ENCODE measurements around the gene SIL1.

Gene SIL1

DNA sequence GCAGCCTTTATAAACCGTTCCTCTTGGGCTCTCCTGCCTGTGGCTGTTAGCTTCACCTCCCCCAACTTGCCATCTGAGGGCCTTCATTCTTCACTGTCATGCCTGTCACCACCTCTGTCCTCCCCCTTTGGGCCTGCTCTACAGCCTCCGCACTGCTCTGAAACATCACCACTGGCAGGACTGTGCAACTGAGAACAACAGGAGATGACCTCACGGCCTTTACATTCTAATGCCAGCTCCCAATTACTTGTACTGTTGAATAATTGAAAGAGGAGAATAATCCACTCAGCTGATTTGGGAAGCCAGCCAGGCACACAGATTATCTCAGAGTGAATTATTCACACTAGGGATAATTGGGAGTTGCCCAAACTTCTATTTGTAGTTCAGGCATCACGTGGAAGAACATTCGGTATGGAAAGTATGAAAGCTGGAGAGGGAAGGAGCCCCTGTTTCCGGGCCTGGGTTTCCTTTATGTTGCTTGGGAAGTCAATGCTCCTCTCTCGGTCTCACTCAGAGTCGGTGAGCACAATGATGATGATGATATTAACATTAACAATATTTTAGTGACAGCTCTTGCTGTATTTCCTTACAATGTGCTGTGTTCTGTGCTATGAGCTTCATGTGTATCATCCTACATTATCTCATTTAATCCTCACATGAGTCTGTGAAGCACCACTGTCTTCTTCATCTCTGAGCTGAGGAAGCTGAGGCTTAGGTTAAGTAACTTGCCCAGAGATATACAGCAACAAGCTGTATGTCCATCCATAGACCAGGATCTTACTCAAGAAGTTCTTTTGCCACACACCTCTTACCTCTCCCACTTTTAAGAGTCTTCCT is 223.7 kb downstream of the SIL1 start:
- Histone ChIP-seq H3K4me1 (ENCODE audit: insufficient read depth, low read length, severe bottlenecking) (peaks cover 6% of the 10 kb centered on the region), H2AFZ (ENCODE audit: low read length) (no peak overlapping the region), H3K4me2 (ENCODE audit: low read length) (no peak overlapping the region), H3F3A (ENCODE audit: insufficient read depth, low read length) (no peaks in the 10 kb centered on the region), H4K20me1 (ENCODE audit: insufficient read depth, low read length) (no peaks in the 10 kb centered on the region), H3K9me3 (ENCODE audit: low read length) (no peaks in the 10 kb centered on the region), H3K4me3 (ENCODE audit: low read depth, low read length, poor library complexity, severe bottlenecking) (no peak overlapping the region), H3K9ac (ENCODE audit: low read length) (no peak overlapping the region), H3K27me3 (ENCODE audit: insufficient read depth, low read length) (no peaks in the 10 kb centered on the region), H3K9me2 (ENCODE audit: low read depth, low read length) (no peaks in the 10 kb centered on the region), H3K27ac (ENCODE audit: low read depth, low read length, poor library complexity, severe bottlenecking) (no peak overlapping the region), H3K36me3 (ENCODE audit: insufficient read depth, low read length) (no peaks in the 10 kb centered on the region), H3K79me2 (ENCODE audit: insufficient read depth, low read length) (no peaks in the 10 kb centered on the region)
- TF ChIP-seq, protein P1, sequence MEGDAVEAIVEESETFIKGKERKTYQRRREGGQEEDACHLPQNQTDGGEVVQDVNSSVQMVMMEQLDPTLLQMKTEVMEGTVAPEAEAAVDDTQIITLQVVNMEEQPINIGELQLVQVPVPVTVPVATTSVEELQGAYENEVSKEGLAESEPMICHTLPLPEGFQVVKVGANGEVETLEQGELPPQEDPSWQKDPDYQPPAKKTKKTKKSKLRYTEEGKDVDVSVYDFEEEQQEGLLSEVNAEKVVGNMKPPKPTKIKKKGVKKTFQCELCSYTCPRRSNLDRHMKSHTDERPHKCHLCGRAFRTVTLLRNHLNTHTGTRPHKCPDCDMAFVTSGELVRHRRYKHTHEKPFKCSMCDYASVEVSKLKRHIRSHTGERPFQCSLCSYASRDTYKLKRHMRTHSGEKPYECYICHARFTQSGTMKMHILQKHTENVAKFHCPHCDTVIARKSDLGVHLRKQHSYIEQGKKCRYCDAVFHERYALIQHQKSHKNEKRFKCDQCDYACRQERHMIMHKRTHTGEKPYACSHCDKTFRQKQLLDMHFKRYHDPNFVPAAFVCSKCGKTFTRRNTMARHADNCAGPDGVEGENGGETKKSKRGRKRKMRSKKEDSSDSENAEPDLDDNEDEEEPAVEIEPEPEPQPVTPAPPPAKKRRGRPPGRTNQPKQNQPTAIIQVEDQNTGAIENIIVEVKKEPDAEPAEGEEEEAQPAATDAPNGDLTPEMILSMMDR (IDR thresholded peaks at IDR 0.05; ENCODE audit: low read length): no peak
- no peak for TF ChIP-seq EZH2 (IDR thresholded peaks at IDR 0.05; ENCODE audit: borderline replicate concordance, low read length)

DNA sequence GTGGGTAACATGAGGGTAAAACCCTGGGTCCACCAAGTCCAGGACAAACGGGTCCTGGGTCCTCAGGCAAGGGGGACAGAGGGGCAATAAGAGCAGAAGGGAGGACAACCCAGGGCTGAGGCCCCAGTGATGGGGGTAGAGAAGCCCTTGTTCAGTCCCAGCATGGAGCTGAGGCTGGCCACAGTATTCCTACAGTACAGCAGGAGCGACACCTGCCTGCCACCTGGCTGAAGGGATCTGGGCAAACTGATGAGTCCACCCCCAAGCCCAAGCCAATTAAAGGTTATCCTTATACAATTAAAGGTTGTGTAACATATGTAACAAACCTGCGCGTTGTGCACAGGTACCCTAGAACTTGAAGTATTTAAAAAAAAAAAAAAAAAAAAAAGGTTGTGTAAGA is 225.3 kb downstream of the SIL1 start:
- H3K9me2 ChIP-seq (ENCODE audit: low read depth, low read length): no peaks in the 10 kb centered on the region
- H4K20me1 ChIP-seq (ENCODE audit: insufficient read depth, low read length): no peaks in the 10 kb centered on the region
- H3K27me3 ChIP-seq (ENCODE audit: insufficient read depth, low read length): no peaks in the 10 kb centered on the region
- no peak overlapping the region for H2AFZ ChIP-seq (ENCODE audit: low read length)
- TF ChIP-seq, protein P1 (IDR thresholded peaks at IDR 0.05; ENCODE audit: low read length): no peak
- no peak for TF ChIP-seq EZH2 (IDR thresholded peaks at IDR 0.05; ENCODE audit: borderline replicate concordance, low read length)
- no peaks in the 10 kb centered on the region for H3K79me2 ChIP-seq (ENCODE audit: insufficient read depth, low read length)
- no peak overlapping the region for H3K4me3 ChIP-seq (ENCODE audit: low read depth, low read length, poor library complexity, severe bottlenecking)
- H3K4me2 ChIP-seq (ENCODE audit: low read length): no peak overlapping the region
- no peaks in the 10 kb centered on the region for H3K9me3 ChIP-seq (ENCODE audit: low read length)
- no peaks in the 10 kb centered on the region for H3F3A ChIP-seq (ENCODE audit: insufficient read depth, low read length)
- H3K9ac ChIP-seq (ENCODE audit: low read length): no peak overlapping the region
- peaks cover 13% of the 10 kb centered on the region for H3K4me1 ChIP-seq (ENCODE audit: insufficient read depth, low read length, severe bottlenecking)
- H3K27ac ChIP-seq (ENCODE audit: low read depth, low read length, poor library complexity, severe bottlenecking): no peak overlapping the region
- H3K36me3 ChIP-seq (ENCODE audit: insufficient read depth, low read length): no peaks in the 10 kb centered on the region

DNA sequence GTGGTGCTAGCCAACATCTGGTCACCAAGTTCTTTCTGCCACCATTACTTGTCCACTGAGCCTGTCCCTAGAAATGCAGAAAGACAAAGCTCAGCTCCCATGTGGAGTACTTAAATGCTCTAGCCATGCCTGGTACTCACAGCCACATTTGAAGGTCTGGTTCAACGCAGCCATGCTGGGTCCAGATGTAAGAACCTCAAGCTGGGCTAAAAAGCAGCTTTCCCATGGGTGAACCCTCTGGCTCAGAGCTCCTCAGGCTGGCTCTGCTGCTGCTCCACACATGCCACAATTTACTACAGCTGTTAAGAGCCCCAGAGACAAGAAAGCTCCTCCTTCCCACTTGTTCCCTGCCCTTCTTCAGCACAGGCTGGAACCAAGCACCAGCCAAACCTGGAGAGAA is 225.9 kb downstream of the SIL1 start:
- Histone ChIP-seq H3K9ac (ENCODE audit: low read length) (no peak overlapping the region), H3K4me1 (ENCODE audit: insufficient read depth, low read length, severe bottlenecking) (peaks cover 13% of the 10 kb centered on the region)

More for the DNA sequence above, 225.9 kb downstream of the SIL1 start:
- no peak overlapping the region for H3K4me3 ChIP-seq (ENCODE audit: low read depth, low read length, poor library complexity, severe bottlenecking)
- H3K9me3 ChIP-seq (ENCODE audit: low read length): no peaks in the 10 kb centered on the region
- H3K4me2 ChIP-seq (ENCODE audit: low read length): no peak overlapping the region
- TF ChIP-seq EZH2 (IDR thresholded peaks at IDR 0.05; ENCODE audit: borderline replicate concordance, low read length): no peak
- TF ChIP-seq, protein P1 (IDR thresholded peaks at IDR 0.05; ENCODE audit: low read length): no peak
- H3K36me3 ChIP-seq (ENCODE audit: insufficient read depth, low read length): no peaks in the 10 kb centered on the region
- no peaks in the 10 kb centered on the region for H4K20me1 ChIP-seq (ENCODE audit: insufficient read depth, low read length)
- H2AFZ ChIP-seq (ENCODE audit: low read length): no peak overlapping the region
- no peaks in the 10 kb centered on the region for H3F3A ChIP-seq (ENCODE audit: insufficient read depth, low read length)
- H3K27me3 ChIP-seq (ENCODE audit: insufficient read depth, low read length): no peaks in the 10 kb centered on the region
- no peak overlapping the region for H3K27ac ChIP-seq (ENCODE audit: low read depth, low read length, poor library complexity, severe bottlenecking)
- no peaks in the 10 kb centered on the region for H3K9me2 ChIP-seq (ENCODE audit: low read depth, low read length)
- no peaks in the 10 kb centered on the region for H3K79me2 ChIP-seq (ENCODE audit: insufficient read depth, low read length)

All from OCI-LY1 (cell line).